Chondrocyte (in vitro differentiated cells): ENCODE measurements around the gene ANXA4. TPM values are rescaled to one million over a fixed set of nuclear protein-coding genes. Genes with fewer than 3 reads are reported as not detected.
"Not testable (repeated sequence)": the region's sequence is repeated elsewhere in the genome, so short reads cannot be mapped to it uniquely, and the experiment has no call there.

Experiments
- DNase-seq: peaks from one replicate; pipeline ENCODE4 v3.0.0; 2021; ENCODE audit warnings: mixed read lengths, low spot score
- H3K27ac Mint-ChIP-seq: one replicate; pipeline ENCODE4 v1.8.0; 2021; ENCODE audit warnings: mild to moderate bottlenecking, moderate library complexity, mixed read lengths; ENCODE audit not compliant: unreplicated experiment
- H3K27me3 Mint-ChIP-seq: 2 replicates; pipeline ENCODE4 v1.8.0; 2021; ENCODE audit warnings: low read depth, mixed read lengths
- H3K36me3 Mint-ChIP-seq: 2 replicates; pipeline ENCODE4 v1.8.0; 2021; ENCODE audit warnings: low read depth, mixed read lengths
- H3K4me1 Mint-ChIP-seq: 2 replicates; pipeline ENCODE4 v1.8.0; 2021; ENCODE audit warnings: low read depth, mild to moderate bottlenecking, mixed read lengths
- H3K4me3 Mint-ChIP-seq: one replicate; pipeline ENCODE4 v1.8.0; 2021; ENCODE audit warnings: mild to moderate bottlenecking, moderate library complexity, mixed read lengths; ENCODE audit not compliant: unreplicated experiment
- H3K9me3 Mint-ChIP-seq: 2 replicates; pipeline ENCODE4 v1.8.0; 2021; ENCODE audit warnings: low read depth, mixed read lengths
- total RNA-seq: library from RNA; stranded (reverse); gene quantifications from 3 replicates; pipeline ENCODE4 v1.2.1, GENCODE V29; 2021
- TF ChIP-seq, protein P1 (sequence below): fragments of 200-600 bp; sonication (generic); IDR thresholded peaks from 2 replicates; pipeline ENCODE4 v1.5.0; 2021; ENCODE audit warnings: antibody characterized with exemption, mild to moderate bottlenecking, moderate library complexity

The ANXA4 gene
- total RNA-seq, 1 donor from 2014 or later = 99.0 TPM

DNA sequence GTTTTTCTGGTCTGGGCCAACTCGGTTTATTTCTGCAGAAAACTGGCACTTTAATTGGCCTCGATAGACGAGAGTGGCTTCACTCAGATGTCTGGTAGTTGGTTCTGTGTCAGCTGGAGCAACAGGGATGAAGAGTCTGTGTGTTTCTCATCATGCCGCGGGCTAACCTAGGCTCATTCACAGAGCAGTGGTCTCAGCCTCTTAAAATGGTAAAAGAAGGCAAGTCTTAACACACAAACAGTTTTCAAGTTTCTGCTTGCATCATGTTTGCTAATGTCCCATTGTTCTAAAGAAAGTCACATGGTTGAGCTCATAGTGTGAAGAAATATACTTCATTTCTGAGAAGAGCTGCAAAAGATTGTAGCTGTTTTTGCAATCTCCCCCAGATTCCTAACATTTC lies 37.5 kb upstream of the ANXA4 start:
- Mint-ChIP-seq H3K36me3 (peaks cover 2% of the 10 kb centered on the region), H3K4me3 (no peak overlapping the region), H3K9me3 (no peaks in the 10 kb centered on the region), H3K27me3 (peaks cover 10% of the 10 kb centered on the region), H3K4me1 (no peaks in the 10 kb centered on the region), H3K27ac (no peak overlapping the region)
- DNase-seq = no peak
- TF ChIP-seq, protein P1, sequence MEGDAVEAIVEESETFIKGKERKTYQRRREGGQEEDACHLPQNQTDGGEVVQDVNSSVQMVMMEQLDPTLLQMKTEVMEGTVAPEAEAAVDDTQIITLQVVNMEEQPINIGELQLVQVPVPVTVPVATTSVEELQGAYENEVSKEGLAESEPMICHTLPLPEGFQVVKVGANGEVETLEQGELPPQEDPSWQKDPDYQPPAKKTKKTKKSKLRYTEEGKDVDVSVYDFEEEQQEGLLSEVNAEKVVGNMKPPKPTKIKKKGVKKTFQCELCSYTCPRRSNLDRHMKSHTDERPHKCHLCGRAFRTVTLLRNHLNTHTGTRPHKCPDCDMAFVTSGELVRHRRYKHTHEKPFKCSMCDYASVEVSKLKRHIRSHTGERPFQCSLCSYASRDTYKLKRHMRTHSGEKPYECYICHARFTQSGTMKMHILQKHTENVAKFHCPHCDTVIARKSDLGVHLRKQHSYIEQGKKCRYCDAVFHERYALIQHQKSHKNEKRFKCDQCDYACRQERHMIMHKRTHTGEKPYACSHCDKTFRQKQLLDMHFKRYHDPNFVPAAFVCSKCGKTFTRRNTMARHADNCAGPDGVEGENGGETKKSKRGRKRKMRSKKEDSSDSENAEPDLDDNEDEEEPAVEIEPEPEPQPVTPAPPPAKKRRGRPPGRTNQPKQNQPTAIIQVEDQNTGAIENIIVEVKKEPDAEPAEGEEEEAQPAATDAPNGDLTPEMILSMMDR = no peak

DNA sequence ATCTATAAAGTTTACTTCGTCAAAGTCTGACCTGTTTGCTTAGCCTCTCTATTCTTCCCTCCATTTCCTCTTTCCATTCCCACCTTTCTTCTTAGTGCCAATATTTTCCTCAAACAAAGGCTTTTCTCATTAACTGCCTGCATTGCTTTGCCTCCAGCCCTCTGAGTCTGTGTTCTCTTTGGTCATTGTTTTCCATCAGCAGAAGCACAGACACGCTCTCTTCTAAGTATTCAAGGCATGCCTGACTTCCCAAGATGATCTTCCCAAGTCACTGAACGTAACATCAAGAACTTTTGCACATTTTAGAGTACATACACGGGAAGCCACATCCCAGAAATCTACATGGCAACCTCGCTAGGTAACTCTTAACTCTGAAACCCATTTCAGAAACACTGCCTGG lies 32.6 kb upstream of the ANXA4 start:
- no peak for DNase-seq
- no peak overlapping the region for H3K4me3 Mint-ChIP-seq
- H3K27me3 Mint-ChIP-seq = no peaks in the 10 kb centered on the region
- H3K9me3 Mint-ChIP-seq = peaks cover 13% of the 10 kb centered on the region
- TF ChIP-seq, protein P1 = no peak
- H3K4me1 Mint-ChIP-seq = peaks cover 5% of the 10 kb centered on the region
- peaks cover 4% of the 10 kb centered on the region for H3K36me3 Mint-ChIP-seq
- no peak overlapping the region for H3K27ac Mint-ChIP-seq

DNA sequence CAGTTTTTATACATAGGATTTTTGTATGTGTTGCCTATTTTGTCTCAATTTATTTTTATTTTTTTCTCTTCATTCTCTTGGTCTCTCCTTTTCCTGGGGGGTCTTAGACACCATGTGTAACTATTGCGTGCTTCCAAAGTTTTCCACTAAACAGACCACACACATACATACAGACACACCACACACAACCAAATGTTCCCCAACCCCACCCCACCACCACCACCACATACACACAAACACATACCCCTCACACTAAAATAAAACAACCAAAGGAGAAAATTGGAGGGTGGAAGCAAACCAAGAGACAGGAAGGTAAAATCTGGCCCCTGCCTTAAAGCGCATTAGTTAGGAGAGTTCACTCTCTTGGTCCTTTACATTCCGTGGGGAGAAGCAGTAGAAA lies 30.0 kb upstream of the ANXA4 start:
- H3K9me3 Mint-ChIP-seq = peaks cover 13% of the 10 kb centered on the region

DNA sequence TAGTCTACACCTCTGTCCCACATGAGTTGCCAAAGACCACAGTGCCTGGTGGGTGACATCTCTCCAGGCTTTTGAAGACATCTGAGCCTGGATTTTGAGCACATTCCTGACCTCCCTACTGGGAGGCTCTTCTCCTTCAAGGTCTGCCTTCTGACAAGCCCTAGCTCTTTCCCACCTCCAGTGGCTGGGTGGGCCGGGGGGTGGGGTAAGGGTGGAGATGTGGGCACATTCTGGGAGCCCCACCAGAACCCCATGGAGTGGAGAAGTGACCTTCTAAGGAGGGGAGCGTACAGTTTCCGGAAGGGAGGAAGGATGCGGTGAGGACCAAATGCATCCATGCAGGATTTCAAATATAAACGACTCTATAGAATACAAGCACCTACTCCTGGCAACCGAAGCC lies 27.9 kb upstream of the ANXA4 start:
- H3K4me3 Mint-ChIP-seq = no peak overlapping the region
- H3K4me1 Mint-ChIP-seq = peaks cover 39% of the 10 kb centered on the region
- H3K27me3 Mint-ChIP-seq = no peaks in the 10 kb centered on the region
- peaks cover 4% of the 10 kb centered on the region for H3K36me3 Mint-ChIP-seq
- peaks cover 13% of the 10 kb centered on the region for H3K9me3 Mint-ChIP-seq
- TF ChIP-seq, protein P1 = no peak
- DNase-seq = no peak
- no peak overlapping the region for H3K27ac Mint-ChIP-seq

More for the DNA sequence above, 30.0 kb upstream of the ANXA4 start:
- DNase-seq = no peak
- TF ChIP-seq, protein P1 = no peak
- H3K4me1 Mint-ChIP-seq = peaks cover 24% of the 10 kb centered on the region
- no peak overlapping the region for H3K27ac Mint-ChIP-seq
- H3K4me3 Mint-ChIP-seq = no peak overlapping the region
- no peaks in the 10 kb centered on the region for H3K27me3 Mint-ChIP-seq
- H3K36me3 Mint-ChIP-seq = peaks cover 4% of the 10 kb centered on the region

DNA sequence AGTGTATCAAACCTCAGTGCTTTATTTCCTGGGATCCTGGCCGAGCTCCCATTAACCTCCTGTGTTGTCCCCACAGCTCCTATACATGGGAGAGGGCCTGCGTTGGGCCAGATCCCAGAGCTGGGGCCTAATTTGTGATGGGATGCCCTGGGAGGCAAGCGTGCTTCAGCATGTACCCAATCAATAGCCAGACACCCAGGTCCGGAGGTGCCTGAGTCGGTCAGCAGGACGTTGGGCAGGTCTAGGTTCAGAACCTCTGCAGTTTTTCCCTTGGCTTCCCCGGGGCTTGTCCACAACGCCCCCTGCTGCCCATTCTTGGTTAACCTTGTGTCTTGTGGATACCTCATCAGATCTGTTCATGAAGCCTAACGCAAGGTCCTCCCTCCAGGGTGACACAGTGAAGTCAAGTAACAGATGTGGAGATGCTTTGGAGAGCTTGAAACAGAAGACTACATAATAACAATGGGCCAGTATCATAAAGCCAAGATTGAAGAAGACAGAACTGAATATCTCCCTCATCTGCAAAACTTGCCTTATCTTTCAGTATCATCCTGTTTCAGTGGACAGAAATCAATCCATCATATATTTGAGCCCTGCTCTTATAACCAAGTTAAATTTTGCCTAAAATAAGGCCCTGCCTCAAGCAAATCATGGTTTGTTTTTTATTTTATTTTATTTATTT lies 27.3 kb upstream of the ANXA4 start:
- not testable (repeated sequence) for DNase-seq, H3K4me3 Mint-ChIP-seq, H3K36me3 Mint-ChIP-seq, H3K27ac Mint-ChIP-seq, H3K27me3 Mint-ChIP-seq
- H3K9me3 Mint-ChIP-seq = peaks cover 13% of the 10 kb centered on the region
- peaks cover 39% of the 10 kb centered on the region for H3K4me1 Mint-ChIP-seq
- TF ChIP-seq, protein P1 = peak; percentile 91
